NCI-H524 treated with DMSO at 0.1 percent for 48 hours (cell line): ENCODE measurements around the gene DPM3.
A peak's percentile ranks its signal among the peaks of the same experiment; 100 is the strongest.
"Not testable (repeated sequence)": the region's sequence is repeated elsewhere in the genome, so short reads cannot be mapped to it uniquely, and the experiment has no call there.

Experiments used
- DNase-seq: peaks from one replicate; lab custom pipeline; 2025; lab: John Stamatoyannopoulos, UW

The DPM3 gene

DNA sequence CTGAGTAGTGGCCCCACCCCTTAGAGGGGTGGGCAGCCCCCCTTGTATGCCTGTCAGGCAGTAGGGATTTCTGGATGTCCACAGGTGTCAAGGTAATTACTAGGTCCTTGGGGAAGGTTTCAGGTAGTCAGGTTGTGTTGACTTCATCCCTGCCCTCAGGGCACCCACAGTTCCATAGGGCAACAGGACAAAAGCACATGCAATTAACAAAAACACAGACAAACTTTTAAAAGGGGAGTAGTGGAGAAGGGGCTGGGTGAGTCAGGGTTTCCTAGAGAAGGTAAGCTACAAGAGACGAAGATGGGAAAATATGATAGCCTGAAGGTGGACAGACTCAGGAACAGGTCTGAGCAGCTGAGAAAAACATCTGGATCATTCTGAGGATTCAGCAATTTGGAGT lies 18.7 kb upstream of the DPM3 start:
- no peak for DNase-seq

DNA sequence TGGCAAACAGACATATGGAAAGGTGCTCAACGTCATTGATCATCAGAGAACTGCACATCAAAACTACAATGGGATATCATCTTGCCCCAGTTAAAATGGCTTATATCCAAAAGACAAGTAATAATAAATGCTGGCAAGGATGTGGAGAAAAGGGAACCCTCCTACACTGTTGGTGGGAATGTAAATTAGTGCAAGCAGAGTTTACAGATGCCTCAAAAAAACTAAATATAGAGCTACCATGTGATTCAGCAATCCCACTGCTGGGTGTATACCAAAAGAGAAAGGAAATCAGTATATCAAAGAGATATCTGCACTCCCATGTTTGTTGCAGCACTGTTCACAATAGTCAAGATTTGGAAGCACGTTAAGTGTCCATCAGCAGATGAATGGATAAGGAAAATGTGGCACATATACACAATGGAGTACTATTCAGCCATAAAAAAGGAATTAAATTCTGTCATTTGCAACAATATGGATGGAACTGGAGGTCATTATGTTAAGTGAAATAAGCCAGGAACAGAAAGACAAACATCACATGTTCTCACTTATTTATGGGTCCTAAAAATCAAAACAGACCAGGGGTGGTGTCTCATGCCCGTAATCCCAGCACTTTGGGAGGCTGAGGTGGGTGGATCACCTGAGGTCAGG lies 15.8 kb upstream of the DPM3 start:
- not testable (repeated sequence) for DNase-seq

DNA sequence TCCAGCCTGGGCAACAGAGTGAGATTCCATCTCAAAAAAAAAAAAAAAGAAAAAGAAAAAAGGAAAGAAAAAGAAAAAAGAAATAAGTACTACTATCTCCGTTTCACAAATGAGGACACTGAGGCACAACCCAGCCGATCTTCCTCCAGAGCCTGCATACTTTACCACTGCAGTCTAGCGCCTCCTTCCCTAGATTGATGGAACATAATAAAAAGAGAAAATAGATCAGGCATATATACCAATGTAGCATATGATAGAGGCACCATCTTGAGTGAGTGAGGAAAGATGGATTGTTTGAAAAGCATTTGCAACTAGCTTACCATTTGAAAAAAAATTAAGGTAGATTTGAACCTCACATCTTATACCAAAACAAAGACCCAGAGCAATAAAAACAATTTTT lies 5.2 kb upstream of the DPM3 start:
- no peak for DNase-seq

DNA sequence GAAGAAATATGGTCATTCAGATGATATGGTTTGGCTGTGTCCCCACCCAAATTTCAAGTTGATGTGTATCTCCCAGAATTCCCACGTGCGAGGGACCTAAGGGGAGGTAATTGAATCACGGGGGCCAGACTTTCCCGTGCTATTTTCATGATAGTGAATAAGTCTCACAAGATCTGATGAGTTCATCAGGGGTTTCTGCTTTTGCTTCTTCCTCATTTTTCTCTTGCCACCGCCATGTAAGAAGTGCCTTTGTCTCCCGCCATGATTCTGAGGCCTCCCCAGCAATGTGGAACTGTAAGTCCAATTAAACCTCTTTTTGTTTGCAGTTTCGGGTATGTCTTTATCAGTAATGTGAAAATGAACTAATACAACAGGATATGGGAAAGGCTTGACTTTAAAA lies 1.4 kb upstream of the DPM3 start:
- no peak for DNase-seq

DNA sequence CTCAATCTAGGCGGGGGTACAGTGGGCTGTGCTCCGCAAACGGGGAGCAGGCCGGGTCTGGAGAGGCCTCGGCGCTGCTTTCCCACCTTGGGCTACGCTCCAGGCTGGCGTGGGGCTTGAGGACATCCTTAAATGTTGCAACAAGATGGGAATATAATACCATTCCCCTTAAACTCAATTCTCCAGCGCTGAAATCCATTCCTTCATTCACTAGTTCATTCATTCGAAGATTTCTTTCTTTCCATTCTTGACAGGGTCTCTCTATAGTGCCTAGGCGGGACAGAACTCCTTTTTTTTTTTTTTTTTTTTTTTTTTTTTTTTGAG lies 261 bp upstream of the DPM3 start:
- no peak for DNase-seq

DNA sequence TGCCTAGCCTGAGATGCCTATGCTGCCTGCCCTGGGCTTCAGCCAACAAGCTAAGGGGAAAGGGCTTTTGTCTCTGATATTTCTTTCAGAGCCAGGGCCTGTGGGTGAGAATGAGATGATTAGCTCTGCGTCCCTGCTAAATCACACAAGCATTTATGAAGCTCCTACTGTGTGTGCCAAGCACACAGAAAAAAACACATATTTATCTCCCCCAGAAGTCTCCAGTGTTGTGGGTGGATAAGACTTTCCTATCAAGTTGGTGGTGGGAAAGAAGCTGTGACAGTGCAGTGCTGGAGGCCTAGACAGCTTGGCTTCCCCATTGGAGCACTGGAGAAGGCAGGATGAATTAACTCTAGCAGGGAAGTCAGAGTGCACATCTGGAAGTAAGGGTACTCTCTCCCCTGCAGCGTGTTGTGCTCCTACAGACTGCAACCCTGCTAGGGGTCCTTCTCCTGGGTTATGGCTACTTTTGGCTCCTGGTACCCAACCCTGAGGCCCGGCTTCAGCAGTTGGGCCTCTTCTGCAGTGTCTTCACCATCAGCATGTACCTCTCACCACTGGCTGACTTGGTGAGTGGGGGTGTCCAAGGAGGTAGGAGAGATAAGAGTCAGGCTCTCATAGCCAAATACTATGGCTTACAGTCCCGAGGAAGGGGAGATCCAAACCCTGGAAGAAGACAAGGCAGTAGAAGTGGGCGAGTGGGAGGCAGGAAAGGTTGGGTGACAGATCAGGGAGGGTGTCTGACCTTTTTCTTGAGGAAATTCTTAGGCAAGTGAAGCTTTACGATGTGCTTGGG lies 3.0 kb downstream of the DPM3 start:
- DNase-seq: no peak

DNA sequence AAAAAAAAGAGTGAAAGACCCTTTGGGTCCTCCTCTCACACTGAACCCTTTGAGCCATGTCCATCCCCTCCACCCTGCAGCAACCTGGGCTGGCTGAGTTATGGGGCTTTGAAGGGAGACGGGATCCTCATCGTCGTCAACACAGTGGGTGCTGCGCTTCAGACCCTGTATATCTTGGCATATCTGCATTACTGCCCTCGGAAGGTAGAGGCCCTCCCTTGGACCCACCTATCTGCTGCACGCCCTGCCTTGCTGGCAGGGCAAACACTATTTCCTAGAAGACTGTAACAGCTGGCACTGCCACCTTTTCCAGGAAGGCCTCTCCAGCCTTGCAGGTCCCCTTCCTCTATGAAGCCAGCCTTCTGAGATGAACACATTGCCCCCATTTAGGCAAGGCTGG lies 3.6 kb downstream of the DPM3 start:
- DNase-seq: no peak

DNA sequence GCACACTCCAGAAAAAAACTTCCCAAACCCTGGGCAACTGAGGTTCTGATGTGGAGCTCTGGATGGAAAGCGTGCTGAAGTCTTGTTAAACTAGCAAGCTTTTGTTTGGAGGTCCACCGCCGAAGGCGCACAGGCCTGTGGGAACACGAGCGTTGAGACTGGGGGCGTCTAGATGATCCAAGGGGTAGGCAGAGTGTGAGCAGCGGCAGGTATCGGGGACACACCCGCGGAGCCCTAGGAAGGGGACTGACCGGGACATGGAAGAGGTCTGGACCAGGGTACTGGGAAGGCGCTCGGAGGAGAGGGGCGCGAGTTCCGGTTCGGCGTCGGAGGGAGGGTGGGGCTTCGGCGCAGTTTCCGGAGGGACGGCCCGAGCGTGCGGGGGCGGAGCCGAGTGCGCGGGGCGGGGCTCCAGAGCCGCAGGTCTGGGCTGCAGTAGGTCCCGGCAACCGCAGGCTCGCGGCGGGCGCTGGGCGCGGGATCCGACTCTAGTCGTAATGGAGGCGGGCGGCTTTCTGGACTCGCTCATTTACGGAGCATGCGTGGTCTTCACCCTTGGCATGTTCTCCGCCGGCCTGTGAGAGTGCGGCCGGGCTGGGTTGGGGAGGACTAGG lies 4.8 kb downstream of the DPM3 start, which contains the start of gene SLC50A1:
SLC50A1 (plus strand) TSS at position 438 of the 614 bp plus-strand sequence; CDS start at position 498, 60 bp downstream.
- peak; percentile 60 for DNase-seq

DNA sequence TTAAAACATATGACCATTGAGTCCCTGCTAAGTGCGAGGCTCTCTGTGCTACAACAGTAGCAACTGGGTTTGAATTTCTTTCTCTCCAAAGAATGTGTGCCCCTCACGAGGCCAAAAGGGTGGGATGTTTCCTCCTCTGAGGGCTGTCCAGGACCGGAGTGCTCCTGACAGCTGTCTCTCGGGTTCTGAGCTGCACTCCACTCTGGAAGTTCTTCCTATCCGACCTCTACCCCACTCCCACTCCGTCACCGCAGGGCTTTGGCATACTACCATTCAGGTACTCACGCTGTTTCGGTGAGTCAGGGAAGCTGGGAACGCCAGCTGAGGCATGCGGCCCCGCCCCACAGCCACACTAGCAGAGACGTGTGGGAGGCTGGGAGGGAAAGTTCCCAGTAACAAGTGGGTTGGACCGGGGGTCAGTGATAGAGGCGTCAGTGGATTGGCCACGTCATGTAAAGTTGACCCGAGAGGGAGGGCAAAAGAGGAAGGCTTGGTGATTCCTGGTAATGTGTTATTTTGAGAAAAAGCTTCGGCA lies 5.4 kb downstream of the DPM3 start:
- no peak for DNase-seq

DNA sequence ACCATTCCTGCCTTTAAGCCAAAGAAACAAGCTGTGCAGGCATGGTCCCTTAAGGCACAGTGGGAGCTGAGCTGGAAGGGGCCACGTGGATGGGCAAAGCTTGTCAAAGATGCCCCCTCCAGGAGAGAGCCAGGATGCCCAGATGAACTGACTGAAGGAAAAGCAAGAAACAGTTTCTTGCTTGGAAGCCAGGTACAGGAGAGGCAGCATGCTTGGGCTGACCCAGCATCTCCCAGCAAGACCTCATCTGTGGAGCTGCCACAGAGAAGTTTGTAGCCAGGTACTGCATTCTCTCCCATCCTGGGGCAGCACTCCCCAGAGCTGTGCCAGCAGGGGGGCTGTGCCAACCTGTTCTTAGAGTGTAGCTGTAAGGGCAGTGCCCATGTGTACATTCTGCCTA lies 6.0 kb downstream of the DPM3 start:
- DNase-seq: no peak

DNA sequence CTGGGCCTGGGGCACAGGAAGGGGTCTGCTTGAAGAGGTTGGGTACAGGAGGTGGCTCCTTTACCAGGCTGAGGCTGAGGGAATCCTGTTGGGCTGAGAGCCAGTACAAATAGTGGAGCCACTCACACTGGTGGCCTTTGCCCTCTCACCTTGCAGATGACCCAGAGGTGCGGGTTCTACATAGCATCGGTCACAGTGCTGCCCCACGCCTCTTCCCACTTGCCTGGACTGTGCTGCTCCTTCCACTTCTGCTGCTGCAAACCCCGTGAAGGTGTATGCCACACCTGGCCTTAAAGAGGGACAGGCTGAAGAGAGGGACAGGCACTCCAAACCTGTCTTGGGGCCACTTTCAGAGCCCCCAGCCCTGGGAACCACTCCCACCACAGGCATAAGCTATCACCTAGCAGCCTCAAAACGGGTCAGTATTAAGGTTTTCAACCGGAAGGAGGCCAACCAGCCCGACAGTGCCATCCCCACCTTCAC lies 6.5 kb downstream of the DPM3 start:
- no peak for DNase-seq

DNA sequence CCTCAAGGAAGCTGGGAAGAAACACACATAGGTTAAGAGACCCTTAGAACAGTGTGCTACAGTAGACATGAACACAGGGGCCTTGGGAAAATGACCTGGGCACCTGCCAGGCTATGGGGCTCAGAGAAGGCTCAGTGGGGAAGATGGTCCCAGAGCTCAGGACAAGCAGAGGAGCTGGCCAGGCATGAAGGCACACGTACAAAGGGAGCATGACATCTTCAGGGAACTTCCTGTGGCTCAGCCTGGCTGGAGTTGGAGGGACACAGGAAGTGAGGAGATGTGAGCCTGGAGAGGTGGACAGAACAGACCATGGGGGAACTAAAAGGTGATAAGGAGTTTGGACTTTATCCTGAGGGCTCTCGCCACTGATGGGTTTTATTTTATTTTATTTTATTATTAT lies 8.5 kb downstream of the DPM3 start:
- no peak for DNase-seq

DNA sequence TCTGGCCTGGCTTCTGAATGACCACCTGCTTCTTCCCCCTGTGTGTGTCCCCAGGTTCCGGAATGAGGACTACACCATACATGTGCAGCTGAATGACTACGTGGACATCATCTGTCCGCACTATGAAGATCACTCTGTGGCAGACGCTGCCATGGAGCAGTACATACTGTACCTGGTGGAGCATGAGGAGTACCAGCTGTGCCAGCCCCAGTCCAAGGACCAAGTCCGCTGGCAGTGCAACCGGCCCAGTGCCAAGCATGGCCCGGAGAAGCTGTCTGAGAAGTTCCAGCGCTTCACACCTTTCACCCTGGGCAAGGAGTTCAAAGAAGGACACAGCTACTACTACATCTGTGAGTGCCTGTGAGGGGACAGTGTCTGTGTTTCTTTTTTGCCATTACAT lies 9.0 kb downstream of the DPM3 start:
- DNase-seq: no peak

DNA sequence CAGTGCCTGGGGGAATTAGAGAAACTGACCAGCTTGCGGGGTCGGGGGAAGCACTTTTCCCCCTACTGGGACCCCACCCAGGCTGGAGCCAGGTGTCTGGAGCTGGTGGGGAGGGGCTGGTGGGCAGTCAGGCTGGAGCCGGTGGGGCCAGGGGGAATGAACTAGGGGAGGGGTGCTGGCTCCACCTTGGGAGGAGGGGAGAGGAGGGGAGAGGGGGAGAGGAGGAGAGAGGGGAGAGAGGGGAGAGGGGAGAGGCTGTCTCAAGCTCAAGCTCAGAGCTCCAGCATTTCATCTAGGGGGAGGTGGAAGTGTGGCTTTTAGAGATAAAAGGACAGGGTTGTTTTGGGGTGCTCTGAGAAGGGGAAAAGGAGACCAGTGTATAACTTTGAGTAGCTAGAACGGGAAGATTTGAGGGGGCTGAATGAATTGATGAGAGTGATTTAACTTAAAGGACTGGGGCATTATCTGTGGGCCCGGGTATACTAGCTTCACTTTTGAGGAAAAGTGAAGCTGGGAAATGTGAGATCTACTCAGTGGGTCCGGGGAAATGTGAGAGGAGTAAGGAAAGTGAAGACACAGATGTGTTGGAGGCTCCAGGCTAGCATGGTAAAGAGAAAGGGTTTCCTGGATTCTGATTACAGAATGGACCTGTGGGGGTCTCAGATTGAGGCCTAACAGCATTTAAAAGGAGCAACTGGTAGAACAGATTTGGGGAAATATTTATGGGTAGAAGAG lies 9.9 kb downstream of the DPM3 start:
- no peak for DNase-seq

DNA sequence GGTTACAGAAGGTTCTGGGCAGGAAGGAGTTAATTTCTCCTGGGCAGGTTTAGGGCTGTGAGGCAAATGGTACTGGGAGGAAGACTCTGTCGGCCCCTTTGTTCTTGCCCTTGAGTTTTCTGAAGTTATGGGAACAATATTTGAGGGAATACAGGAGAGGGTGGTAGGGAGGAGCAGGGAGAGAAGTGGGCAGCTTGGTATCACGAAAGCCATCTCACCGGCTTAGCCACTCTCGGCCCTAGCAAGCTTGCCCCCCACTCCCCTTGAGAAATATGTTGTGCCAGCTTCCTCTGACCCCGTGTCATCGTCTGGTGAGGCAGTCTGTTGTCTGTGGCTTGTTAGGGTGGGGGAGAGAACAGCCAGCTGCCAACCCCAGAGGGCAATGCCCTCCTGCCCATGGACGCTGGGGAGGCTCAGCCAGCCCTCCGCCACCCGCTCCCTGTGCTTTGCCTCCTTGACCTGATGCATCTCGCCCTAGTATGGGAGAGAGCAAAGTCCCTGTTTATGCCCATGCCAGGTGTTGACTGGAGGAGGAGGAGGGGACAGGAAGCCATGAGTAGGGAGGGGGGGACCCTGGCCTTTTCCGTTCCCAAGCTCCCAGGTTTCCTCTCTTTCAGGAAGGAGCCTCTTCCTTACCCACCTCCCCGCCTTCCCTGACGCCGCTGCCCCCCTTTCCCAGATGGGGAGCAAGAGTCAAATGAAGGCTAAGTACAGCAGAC lies 11.4 kb downstream of the DPM3 start:
- DNase-seq: no peak

DNA sequence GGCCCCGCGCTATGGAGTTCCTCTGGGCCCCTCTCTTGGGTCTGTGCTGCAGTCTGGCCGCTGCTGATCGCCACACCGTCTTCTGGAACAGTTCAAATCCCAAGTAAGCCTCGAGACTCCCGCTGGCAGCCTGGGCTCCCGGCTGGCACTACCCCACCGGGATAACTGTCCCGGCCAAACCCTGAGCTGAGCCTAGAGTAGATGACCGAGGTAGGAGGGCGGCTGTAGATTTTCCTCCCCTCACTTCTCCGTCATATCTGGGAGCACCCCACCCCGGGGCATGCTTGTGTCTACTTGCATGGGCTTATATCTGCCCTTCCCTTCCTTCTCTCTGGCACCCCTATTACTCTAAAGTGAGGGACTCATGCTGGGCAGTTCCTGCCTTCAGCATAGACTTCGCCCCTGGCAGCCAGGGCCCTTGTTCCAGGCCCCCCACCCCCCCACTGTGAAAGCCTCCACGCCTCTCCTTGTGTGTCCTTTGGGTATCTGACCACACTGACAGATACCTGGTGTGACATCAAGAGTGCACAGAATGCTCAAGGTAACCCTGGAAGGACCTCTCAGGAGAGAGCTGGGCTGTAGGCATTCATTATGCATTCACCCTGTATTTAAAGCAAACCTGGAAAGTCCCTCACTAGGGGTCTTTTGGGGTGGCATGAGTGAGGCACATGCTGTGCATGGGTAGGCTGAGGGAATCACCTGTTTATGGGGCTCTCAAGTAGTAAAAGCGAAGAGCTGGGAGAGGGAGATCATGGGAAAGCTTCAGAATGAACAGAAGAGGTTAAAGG lies 12.2 kb downstream of the DPM3 start:
- no peak for DNase-seq

DNA sequence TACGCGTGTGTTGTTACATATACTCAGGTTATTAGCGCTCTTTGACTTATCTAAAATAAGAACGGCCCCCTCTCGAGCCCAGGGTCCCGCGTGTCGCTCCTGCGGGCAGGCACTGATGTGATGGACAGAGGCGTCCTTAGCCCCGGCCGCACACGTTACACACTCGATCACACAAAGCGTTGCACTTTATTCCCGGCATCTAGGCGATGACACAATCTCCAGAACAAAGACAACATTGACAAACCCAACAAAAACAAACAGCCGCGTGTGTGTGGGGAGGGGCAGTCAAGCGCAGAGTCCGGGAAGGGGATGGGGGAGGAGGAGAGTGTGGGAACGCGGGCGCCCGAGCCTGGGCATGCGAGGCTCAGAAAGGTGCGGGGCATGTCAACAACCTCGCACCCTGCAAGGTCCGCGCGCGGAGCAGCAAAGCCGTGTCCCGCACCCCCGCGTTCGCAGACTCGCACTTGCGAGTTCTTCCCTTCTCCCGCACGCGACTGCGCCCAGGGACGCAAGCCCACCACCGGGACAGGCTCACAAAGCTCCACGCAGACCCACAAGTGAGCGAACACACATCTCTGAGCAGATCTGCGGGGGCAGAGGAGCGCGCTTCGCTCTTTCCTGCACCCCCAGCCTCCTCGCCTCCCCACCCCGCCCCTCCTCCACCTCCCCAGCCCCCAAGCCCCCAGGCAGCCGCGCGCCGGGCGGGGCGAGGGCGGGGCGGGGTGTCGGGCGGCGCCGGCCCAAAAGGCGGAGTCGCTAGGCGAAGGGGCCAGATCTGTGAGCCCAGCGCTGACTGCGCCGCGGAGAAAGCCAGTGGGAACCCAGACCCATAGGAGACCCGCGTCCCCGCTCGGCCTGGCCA lies 13.0 kb downstream of the DPM3 start, which contains the start of gene EFNA1:
EFNA1 (plus strand) TSS at position 772 of the 862 bp plus-strand sequence. CDS start 102 bp downstream, outside the sequence.
- no peak for DNase-seq

DNA sequence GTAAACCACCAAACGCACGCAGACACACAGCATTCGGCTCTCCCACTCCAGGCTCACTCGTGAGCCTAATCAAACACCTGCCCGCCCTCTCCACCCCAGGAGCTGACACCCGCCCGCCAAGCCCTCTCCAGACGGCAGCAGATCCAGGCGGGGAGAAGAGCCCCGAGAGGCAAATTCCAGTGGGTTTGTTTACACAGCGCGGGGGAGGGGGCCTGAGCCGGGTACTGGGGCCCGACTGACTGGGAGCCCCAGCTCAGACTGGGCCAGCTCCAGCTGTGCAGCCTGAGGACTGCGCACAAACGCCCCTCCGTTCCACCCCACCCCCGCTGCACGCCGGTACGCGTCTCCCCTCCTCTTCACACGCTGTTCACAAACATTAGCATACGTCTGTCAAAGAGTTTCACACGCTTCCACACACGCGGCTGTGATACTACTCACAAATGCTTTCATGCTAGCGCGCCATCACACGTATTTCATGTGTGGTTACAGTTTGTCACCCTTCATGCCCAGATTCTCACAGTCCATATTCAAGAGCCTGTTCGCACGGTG lies 13.7 kb downstream of the DPM3 start:
- no peak for DNase-seq

DNA sequence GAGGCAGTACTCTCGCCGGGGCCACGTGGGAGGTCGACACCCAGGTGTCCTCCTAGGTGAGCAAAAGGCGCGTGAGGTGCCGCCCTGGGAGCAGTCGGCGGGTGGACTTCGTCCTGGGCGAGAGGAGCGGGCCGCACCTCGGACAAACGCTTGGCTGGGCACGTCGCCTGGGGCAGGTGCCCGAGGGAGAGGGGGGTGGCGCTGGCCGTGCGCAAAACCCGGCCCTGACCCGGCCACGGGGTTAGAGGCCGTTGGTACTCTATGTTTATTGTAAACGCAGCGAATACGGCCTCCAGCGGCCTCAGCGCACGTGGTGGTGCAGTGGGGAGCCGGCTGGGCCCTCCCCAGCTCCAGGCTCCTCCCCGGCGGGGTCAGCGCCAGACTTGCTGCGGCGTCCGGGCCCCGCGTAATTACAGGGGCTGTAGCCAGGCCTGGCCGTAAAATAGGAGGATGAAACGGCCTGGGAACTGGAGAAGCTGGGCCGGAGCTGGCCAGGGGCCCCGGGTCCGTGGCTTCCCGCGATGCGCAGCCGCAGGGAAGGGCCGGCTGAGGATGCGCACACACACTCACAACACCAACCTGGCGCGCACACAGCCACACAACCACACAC lies 14.3 kb downstream of the DPM3 start:
- DNase-seq: no peak
